Measurements from ENCODE around the gene CHDH.

DNA sequence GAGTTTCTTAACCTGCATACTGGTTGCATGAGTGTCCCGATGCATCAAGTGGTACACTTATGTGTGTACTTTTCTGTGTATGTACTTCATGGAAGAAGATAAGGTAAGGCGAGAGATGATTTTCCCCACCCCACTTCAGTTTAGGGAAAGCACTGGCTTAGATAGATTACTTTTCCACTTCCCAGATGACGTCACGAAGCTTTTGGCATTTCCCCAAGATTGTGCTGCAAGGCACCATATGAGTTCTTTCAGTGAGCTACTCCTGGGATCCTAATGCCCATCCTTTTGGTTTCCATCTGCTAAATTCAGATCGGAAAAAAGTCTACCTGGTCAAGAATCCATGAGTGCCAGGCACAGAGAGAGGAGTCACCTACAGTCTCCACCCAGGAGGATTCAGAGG is 4.7 kb upstream of the CHDH start:
- TF ChIP-seq EZH2phosphoT487 (IDR thresholded peaks at IDR 0.05; ENCODE audit: low read depth, severe bottlenecking, unreplicated experiment) (no peak), EZH2 (IDR thresholded peaks at IDR 0.05; ENCODE audit: borderline replicate concordance) (no peak)
- TF ChIP-seq, protein P1, sequence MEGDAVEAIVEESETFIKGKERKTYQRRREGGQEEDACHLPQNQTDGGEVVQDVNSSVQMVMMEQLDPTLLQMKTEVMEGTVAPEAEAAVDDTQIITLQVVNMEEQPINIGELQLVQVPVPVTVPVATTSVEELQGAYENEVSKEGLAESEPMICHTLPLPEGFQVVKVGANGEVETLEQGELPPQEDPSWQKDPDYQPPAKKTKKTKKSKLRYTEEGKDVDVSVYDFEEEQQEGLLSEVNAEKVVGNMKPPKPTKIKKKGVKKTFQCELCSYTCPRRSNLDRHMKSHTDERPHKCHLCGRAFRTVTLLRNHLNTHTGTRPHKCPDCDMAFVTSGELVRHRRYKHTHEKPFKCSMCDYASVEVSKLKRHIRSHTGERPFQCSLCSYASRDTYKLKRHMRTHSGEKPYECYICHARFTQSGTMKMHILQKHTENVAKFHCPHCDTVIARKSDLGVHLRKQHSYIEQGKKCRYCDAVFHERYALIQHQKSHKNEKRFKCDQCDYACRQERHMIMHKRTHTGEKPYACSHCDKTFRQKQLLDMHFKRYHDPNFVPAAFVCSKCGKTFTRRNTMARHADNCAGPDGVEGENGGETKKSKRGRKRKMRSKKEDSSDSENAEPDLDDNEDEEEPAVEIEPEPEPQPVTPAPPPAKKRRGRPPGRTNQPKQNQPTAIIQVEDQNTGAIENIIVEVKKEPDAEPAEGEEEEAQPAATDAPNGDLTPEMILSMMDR (IDR thresholded peaks at IDR 0.05; ENCODE audit: poor library complexity): no peak

Measured in hepatocyte (in vitro differentiated cells).